ENCODE measurements around the gene RPL28. TPM values are rescaled to one million over a fixed set of nuclear protein-coding genes. Genes with fewer than 3 reads are reported as not detected.

The RPL28 gene
- total and polyA plus RNA-seq, 2 of the 13 experiments (the other 11 are each of a cell fraction or from before 2014, with no cell fraction given), result 105 to 420 TPM

DNA sequence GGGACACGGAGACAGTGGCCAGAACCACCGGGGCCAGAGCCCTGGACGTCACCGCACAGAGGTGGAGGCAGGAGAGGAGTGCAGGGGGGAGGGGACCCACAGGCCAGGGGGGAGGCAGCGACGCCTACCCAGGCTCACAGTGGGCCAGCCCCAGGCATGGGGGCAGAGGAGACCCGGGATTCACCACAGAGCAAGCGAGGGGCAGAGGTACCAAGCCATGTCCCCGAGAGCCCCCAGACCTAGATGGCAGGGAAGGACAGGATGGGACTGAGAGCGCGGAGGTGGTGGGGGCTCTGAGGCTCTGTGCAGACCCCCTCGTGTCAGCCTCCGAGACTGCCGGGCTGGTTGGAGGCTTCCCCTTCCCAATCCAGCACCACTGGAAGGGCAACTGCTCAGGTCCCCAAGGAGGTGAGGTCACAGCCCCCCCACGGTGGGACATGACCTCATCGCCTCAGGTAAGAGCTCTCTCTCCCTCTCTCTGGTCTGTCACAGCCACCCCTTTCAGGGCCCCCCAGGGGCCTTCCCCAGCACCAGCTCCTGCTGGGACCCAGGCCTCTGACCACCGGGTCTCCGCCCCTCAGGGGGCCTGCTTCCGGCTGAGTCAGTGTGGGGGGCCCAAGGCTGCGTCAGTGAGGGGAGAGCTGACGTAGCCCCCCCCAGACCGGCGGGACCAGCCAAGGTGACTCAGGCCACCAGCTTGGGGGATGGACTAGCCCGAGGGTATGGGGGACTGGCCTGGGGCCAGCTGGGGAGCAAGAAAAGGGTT is 13.2 kb upstream of the RPL28 start (continued):
- TF ChIP-seq, protein P1, sequence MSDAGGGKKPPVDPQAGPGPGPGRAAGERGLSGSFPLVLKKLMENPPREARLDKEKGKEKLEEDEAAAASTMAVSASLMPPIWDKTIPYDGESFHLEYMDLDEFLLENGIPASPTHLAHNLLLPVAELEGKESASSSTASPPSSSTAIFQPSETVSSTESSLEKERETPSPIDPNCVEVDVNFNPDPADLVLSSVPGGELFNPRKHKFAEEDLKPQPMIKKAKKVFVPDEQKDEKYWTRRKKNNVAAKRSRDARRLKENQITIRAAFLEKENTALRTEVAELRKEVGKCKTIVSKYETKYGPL (CRISPR knock-in tag; IDR thresholded peaks at IDR 0.05), result no peak
- TF ChIP-seq MED1 (CRISPR knock-in tag; IDR thresholded peaks at IDR 0.05) (peak; percentile 40), NFE2 (CRISPR knock-in tag; IDR thresholded peaks at IDR 0.05) (no peak), CREM (IDR thresholded peaks at IDR 0.05) (no peak), CREM (CRISPR knock-in tag; IDR thresholded peaks at IDR 0.05) (no peak)

DNA sequence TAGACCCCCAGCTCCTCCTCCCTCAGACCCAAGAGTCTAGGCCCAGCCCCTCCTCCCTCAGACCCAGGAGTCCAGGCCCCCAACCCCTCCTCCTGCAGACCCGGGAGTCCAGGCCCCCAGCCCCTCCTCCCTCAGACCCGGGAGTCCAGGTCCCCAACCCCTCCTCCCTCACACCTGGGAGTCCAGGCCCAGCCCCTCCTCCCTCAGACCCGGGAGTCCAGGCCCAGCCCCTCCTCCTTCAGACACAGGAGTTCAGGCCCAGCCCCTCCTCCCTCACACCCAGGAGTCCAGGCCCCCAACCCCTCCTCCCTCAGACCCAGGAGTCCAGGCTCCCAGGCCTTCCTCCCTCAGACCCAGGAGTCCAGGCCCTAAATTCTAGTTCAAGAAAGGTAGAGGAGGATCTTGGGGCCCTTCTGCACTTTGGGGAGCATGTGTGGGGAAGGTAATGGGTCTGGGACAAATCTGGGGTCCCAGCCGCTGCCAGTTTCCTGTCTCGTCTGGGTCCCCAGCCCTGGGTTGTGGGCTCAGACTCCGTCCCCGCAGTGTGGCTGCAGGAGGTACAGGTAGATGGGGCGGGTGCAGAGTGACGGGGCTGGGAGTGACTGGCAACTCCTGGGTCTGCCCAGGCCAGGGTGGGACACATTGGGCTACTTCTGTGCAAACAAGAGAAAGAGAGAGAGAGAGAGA is 12.3 kb upstream of the RPL28 start:
- H4K20me1 ChIP-seq (ENCODE audit: insufficient read depth, low read length), result no peaks in the 10 kb centered on the region
- H2AFZ ChIP-seq (ENCODE audit: low read length), result no peak overlapping the region
- DNase-seq (ENCODE audit: low spot score), result no peak
- CTCF ChIA-PET (ENCODE audit: low intra/inter-chr PET ratio, low total read pairs), result no interaction called here
- WGBS (ENCODE audit: low lambda C conversion rate), result 4% methylated on average over 8 of the region's 9 CpGs
- no peak for FAIRE-seq
- POLR2A ChIA-PET, result interaction anchor here (0.6 to 1.0 kb wide), 4 partner anchors 11 to 88 kb away, joined by 3 to 4 read pairs (median 3); partner anchors contain the start of genes ISOC2 and KMT5C
- peaks cover 82% of the 10 kb centered on the region for H3K4me1 ChIP-seq (ENCODE audit: insufficient read depth, low read length)
- peak overlapping the region; percentile 87 for H3K4me2 ChIP-seq (ENCODE audit: low read depth, low read length)
- peak; percentile 21; the same call in 2 of the 3 replicates for ATAC-seq
- H3K36me3 ChIP-seq (replicated peaks in 1 of 2; ENCODE audit: control insufficient read depth in 1 of 2, insufficient read depth in 2 of 2, low read length in 2 of 2), result no peaks in the 10 kb centered on the region
- H3K9ac ChIP-seq (ENCODE audit: insufficient read depth, low read depth, low read length), result peak overlapping the region; percentile 51; the same call in 1 of the 2 replicates
- no TSS peak for BruUV-seq (replicated peaks)
- peaks cover 7 to 38% of the 10 kb centered on the region in 2 experiments; a peak in 4 of 5 replicates for H3K27me3 ChIP-seq (ENCODE audit: control insufficient read depth in 1 of 2, insufficient read depth in 2 of 2, low read length in 2 of 2)
- in situ Hi-C loops (cut with HindIII; ENCODE audit: extremely low pct_ligation_motif_present, low pct_unique_long_range_greater_than_20kb) (no loop called here), intact Hi-C loops (cut with micrococcal nuclease; ENCODE audit: unreplicated experiment) (no loop called here)
- peak overlapping the region; percentile 44 to 70 (median 48) for H3K4me3 ChIP-seq (replicated peaks in 1 of 3; ENCODE audit: insufficient read depth in 1 of 3, low read depth in 2 of 3, low read length in 3 of 3)
- H3K79me2 ChIP-seq (ENCODE audit: insufficient read depth, low read length), result no peaks in the 10 kb centered on the region
- H3K9me3 ChIP-seq (ENCODE audit: low read length), result no peaks in the 10 kb centered on the region
- H3K27ac ChIP-seq (ENCODE audit: extremely low read length, insufficient read depth, low read length), result no peak overlapping the region
- no peak for TF ChIP-seq NKX3-1 (CRISPR knock-in tag; IDR thresholded peaks at IDR 0.05)
- TF ChIP-seq MTA1 (CRISPR knock-in tag; IDR thresholded peaks at IDR 0.05; ENCODE audit: borderline replicate concordance), result 0 out of 2 replicates have a peak, but pooled peaks have one; percentile 24
- TF ChIP-seq ZNF660 (CRISPR knock-in tag; IDR thresholded peaks at IDR 0.05; ENCODE audit: borderline replicate concordance, low read depth), result no peak
- TF ChIP-seq TBP (CRISPR knock-in tag; IDR thresholded peaks at IDR 0.05), result no peak
- TF ChIP-seq, protein P2, sequence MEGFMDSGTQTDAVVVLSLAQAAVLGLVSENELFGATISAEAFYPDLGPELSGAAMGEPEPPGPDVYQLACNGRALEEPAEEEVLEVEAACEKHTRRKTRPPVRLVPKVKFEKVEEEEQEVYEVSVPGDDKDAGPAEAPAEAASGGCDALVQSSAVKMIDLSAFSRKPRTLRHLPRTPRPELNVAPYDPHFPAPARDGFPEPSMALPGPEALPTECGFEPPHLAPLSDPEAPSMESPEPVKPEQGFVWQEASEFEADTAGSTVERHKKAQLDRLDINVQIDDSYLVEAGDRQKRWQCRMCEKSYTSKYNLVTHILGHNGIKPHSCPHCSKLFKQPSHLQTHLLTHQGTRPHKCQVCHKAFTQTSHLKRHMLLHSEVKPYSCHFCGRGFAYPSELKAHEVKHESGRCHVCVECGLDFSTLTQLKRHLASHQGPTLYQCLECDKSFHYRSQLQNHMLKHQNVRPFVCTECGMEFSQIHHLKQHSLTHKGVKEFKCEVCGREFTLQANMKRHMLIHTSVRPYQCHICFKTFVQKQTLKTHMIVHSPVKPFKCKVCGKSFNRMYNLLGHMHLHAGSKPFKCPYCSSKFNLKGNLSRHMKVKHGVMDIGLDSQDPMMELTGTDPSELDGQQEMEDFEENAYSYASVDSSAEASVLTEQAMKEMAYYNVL (CRISPR knock-in tag; IDR thresholded peaks at IDR 0.05; ENCODE audit: borderline replicate concordance), result no peak
- TF ChIP-seq ZNF841 (CRISPR knock-in tag; IDR thresholded peaks at IDR 0.05; ENCODE audit: borderline replicate concordance), result no peak
- TF ChIP-seq, protein P3, sequence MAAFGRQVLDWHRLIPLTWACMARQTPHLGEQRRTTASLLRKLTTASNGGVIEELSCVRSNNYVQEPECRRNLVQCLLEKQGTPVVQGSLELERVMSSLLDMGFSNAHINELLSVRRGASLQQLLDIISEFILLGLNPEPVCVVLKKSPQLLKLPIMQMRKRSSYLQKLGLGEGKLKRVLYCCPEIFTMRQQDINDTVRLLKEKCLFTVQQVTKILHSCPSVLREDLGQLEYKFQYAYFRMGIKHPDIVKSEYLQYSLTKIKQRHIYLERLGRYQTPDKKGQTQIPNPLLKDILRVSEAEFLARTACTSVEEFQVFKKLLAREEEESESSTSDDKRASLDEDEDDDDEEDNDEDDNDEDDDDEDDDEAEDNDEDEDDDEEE (CRISPR knock-in tag; IDR thresholded peaks at IDR 0.05), result no peak
- 0 out of 2 replicates have a peak, but pooled peaks have one; percentile 33 for TF ChIP-seq ARNTL (CRISPR knock-in tag; IDR thresholded peaks at IDR 0.05)
- TF ChIP-seq TEAD2 (CRISPR knock-in tag; IDR thresholded peaks at IDR 0.05), result no peak
- TF ChIP-seq ZSCAN22 (CRISPR knock-in tag; IDR thresholded peaks at IDR 0.05), result peak; percentile 97
- TF ChIP-seq ZNF788 (CRISPR knock-in tag; IDR thresholded peaks at IDR 0.05; ENCODE audit: borderline replicate concordance), result peak; percentile 36; the same call in 1 of the 2 replicates
- TF ChIP-seq ARID2 (CRISPR knock-in tag; IDR thresholded peaks at IDR 0.05; ENCODE audit: borderline replicate concordance), result no peak
- no peak for TF ChIP-seq ZNF180 (CRISPR knock-in tag; IDR thresholded peaks at IDR 0.05; ENCODE audit: borderline replicate concordance, low read depth)
- TF ChIP-seq ZNF383 (CRISPR knock-in tag; IDR thresholded peaks at IDR 0.05; ENCODE audit: borderline replicate concordance), result no peak

All from HepG2 (cell line).